Common myeloid progenitor, CD34-positive (primary cell): ENCODE measurements around the gene EPB41.
A peak's percentile ranks its signal among the peaks of the same experiment; 100 is the strongest.
"Not testable (repeated sequence)": the region's sequence is repeated elsewhere in the genome, so short reads cannot be mapped to it uniquely, and the experiment has no call there.

Experiments
- CTCF ChIA-PET: fragments of 350-600 bp; sonication (Branson Sonifier 250); formaldehyde crosslinking; loops from one replicate; lab custom pipeline; 2021; ENCODE audit warnings: antibody characterized with exemption; lab: Charles Lee
- POLR2A ChIA-PET: fragments of 350-600 bp; sonication (Branson Sonifier 250); formaldehyde crosslinking; loops from one replicate; lab custom pipeline; 2021; ENCODE audit warnings: antibody characterized with exemption; lab: Charles Lee
- DNase-seq, 3 donors: peaks; one replicate each; pipeline versions ENCODE4 v3.0.0 to v3.0.0-alpha.2; 2013
- H3K27ac ChIP-seq, 2 experiments: 1 replicate in 1 of 2; 2 replicates in 1 of 2; pipeline ENCODE4 v1.7.0; 2013; ENCODE audit warnings: inconsistent platforms in 2 of 2, low read length in 2 of 2, mild to moderate bottlenecking in 2 of 2, low read depth in 1 of 2, moderate library complexity in 1 of 2; ENCODE audit not compliant: severe bottlenecking in 2 of 2, insufficient read depth in 1 of 2, poor library complexity in 1 of 2
- H3K27me3 ChIP-seq, 5 experiments: replicated peaks in 2 of 5; 1 replicate in 3 of 5; 2 replicates in 2 of 5; pipeline versions ENCODE4 v1.6.1 to v1.7.0; 2013; ENCODE audit warnings: low read length in 4 of 5, mild to moderate bottlenecking in 2 of 5, moderate library complexity in 2 of 5, inconsistent platforms in 1 of 5; ENCODE audit not compliant: insufficient read depth in 5 of 5, control insufficient read depth in 4 of 5
- H3K36me3 ChIP-seq, 4 experiments: 1 replicate in 2 of 4; 2 replicates in 2 of 4; pipeline versions ENCODE4 v1.6.1 to v1.7.0; 2013; ENCODE audit warnings: low read length in 3 of 4, control low read depth in 1 of 4, mild to moderate bottlenecking in 1 of 4; ENCODE audit not compliant: control insufficient read depth in 4 of 4, insufficient read depth in 4 of 4
- H3K4me1 ChIP-seq, 4 experiments: 1 replicate in 3 of 4; 2 replicates in 1 of 4; pipeline versions ENCODE4 v1.6.1 to v1.7.1; 2013; ENCODE audit warnings: low read length in 3 of 4, mild to moderate bottlenecking in 3 of 4, control low read depth in 1 of 4, inconsistent platforms in 1 of 4, moderate library complexity in 1 of 4; ENCODE audit not compliant: control insufficient read depth in 4 of 4, insufficient read depth in 4 of 4; ENCODE audit errors: control extremely low read depth in 1 of 4
- H3K4me3 ChIP-seq, 7 experiments: 1 replicate in 4 of 7; 2 replicates in 3 of 7; pipeline versions ENCODE4 v1.5.1 to v1.7.0; 2013; ENCODE audit warnings: mild to moderate bottlenecking in 7 of 7, low read length in 6 of 7, moderate library complexity in 6 of 7, inconsistent platforms in 2 of 7, low read depth in 2 of 7, control low read depth in 1 of 7; ENCODE audit not compliant: insufficient read depth in 4 of 7, control insufficient read depth in 1 of 7; ENCODE audit errors: extremely low read depth in 1 of 7
- H3K9me3 ChIP-seq, 5 experiments: 1 replicate in 4 of 5; 2 replicates in 1 of 5; pipeline versions ENCODE4 v1.6.1 to v1.7.1; 2013; ENCODE audit warnings: low read length in 4 of 5, mild to moderate bottlenecking in 2 of 5, inconsistent platforms in 1 of 5, low read depth in 1 of 5, moderate library complexity in 1 of 5; ENCODE audit not compliant: control insufficient read depth in 4 of 5, insufficient read depth in 2 of 5; ENCODE audit errors: control extremely low read depth in 1 of 5
- whole genome bisulfite sequencing: methylation state at CpG from one replicate; pipeline ENCODE4 v1.1.5; 2013; ENCODE audit not compliant: insufficient coverage; 5-methylcytosine and 5-hydroxymethylcytosine counted together

The EPB41 gene

GRCh38 chr1:28875134-28875533 is 39.2 kb upstream of the EPB41 start:
- not testable (repeated sequence) for H3K9me3 ChIP-seq, H3K4me1 ChIP-seq, H3K27ac ChIP-seq, H3K36me3 ChIP-seq, H3K4me3 ChIP-seq, H3K27me3 ChIP-seq
- DNase-seq = peak in 2 of 3 donors; percentile 62 to 68
- WGBS = 11% methylated on average over 5 of the region's 5 CpGs
- ChIA-PET POLR2A (interaction anchor here (0.6 to 1.1 kb wide), 2 partner anchors 100 to 103 kb away, joined by 3 to 5 read pairs; no protein-coding TSS in a partner anchor), CTCF (interaction anchor here (1.4 to 13.4 kb wide), 4 partner anchors 82 to 234 kb away, joined by 3 to 300 read pairs (median 62); no protein-coding TSS in a partner anchor)

DNA sequence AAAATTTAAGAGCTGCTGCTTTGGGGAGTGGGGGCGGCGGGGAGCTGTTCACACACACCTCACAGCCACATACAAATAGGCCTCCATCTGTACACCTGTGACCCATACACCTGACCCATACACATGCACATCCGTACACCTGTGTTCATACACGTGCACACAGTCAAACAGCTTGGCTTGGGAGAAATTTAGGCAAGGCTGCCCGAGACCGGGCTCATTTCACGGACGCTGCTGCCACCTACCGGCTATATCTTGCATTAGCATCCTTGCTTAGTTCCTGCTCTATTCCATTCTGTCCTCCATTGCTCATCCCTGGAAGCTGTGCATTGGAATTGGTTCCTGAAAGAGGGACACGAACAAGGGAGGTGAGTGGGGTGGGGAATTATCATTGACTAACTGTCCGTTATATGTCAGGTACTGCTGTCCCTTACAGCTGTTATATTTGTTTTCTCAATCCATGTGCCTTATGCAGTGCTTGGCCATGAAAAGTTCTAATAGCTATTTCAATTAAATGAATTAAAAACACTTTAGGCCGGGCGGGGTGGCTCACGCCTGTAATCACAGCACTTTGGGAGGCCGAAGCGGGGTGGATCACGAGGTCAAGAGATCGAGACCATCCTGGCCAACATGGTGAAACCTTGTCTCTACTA is 37.1 kb upstream of the EPB41 start:
- Histone ChIP-seq H3K4me1 (peaks cover 0 to 9% (median 1%) of the 10 kb centered on the region in 4 experiments), H3K27me3 (no peaks in the 10 kb centered on the region), H3K27ac (no peak overlapping the region), H3K9me3 (no peaks in the 10 kb centered on the region), H3K4me3 (no peak overlapping the region), H3K36me3 (no peaks in the 10 kb centered on the region)
- ChIA-PET CTCF (interaction anchor here (0.6 to 13.4 kb wide), 37 partner anchors 9 to 1420 kb away, joined by 3 to 300 read pairs (median 5); partner anchors contain the start of genes TAF12 and YTHDF2), POLR2A (interaction anchor here (0.5 to 1.1 kb wide), 6 partner anchors 90 to 407 kb away, joined by 3 to 8 read pairs (median 4); partner anchors contain the start of genes RCC1 and RNU11)
- 31% methylated on average over 16 of the region's 18 CpGs for WGBS
- DNase-seq = peak; percentile 65 to 78 (median 73)

DNA sequence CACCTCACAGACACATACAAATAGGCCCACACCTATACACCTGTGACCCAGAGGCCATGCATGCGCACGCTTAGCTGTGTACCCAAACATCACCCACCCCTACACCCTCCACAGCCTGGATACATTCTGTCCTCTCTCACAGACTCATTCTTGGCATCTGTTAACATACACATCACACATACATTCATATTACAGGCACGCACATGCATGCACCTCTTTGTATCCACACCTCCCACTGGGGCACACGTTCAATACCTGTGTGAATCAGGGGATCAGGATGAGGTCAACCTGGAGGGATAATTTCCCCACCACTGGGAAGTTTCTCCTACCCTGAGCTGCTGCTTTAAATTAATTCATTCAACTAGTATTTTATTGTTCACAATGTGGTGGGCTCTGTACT is 35.6 kb upstream of the EPB41 start:
- POLR2A ChIA-PET = no interaction called here
- DNase-seq = no peak
- H3K27me3 ChIP-seq = no peaks in the 10 kb centered on the region
- no peaks in the 10 kb centered on the region for H3K36me3 ChIP-seq
- no peak overlapping the region for H3K4me3 ChIP-seq
- CTCF ChIA-PET = interaction anchor here (1.1 to 13.4 kb wide), 9 partner anchors 9 to 356 kb away, joined by 3 to 300 read pairs (median 6); partner anchors contain the start of gene YTHDF2
- H3K4me1 ChIP-seq = peaks cover 0 to 18% (median 9%) of the 10 kb centered on the region in 4 experiments
- H3K9me3 ChIP-seq = no peaks in the 10 kb centered on the region
- H3K27ac ChIP-seq = no peak overlapping the region
- WGBS = 85% methylated on average over 4 of the region's 4 CpGs

DNA sequence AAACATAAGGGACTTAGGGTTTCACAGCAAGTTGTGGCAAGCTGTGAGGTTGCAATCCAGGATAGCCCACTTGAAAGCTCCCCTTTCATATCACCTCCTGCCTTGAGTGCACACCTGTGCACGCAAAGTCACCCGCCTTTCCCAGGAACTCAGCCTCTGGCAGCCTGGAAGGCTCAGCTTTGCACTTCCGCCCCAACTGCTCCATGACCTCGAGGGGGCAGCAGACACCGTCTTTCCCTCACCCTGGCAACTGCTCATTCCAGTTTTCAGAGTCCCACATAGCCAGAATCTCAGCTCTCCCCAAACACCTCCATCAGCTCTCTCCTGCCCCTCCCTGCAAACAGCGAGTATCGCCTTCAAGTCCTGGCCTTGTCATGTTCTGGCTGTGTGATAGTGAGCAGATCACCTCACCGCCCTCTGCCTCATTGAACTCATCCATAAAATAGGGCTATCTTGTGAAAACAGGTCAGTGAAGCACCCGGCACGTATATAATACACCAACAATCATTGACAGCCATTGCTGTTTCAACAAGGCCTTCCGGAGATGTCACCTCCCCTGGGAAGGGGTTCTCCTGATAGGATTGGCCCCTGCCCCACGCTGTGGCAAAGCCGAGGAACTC is 32.2 kb upstream of the EPB41 start:
- Histone ChIP-seq H3K4me1 (peaks cover 17 to 44% (median 37%) of the 10 kb centered on the region in 4 experiments), H3K36me3 (no peaks in the 10 kb centered on the region), H3K27ac (peak overlapping the region in 1 of 2 experiments; percentile 84), H3K4me3 (peak overlapping the region in 1 of 7 experiments; percentile 11), H3K27me3 (no peaks in the 10 kb centered on the region), H3K9me3 (no peaks in the 10 kb centered on the region)
- 57% methylated on average over 8 of the region's 13 CpGs for WGBS
- peak; percentile 84 to 91 (median 89) for DNase-seq
- ChIA-PET CTCF (interaction anchor here (0.6 to 13.4 kb wide), 21 partner anchors 15 to 320 kb away, joined by 3 to 300 read pairs (median 4); no protein-coding TSS in a partner anchor), POLR2A (interaction anchor here (0.7 kb wide), 1 partner anchor 152 kb away, joined by 3 read pairs; no protein-coding TSS in a partner anchor)

GRCh38 chr1:28883242-28883616 is 31.1 kb upstream of the EPB41 start:
- Histone ChIP-seq H3K36me3 (no peaks in the 10 kb centered on the region), H3K27me3 (no peaks in the 10 kb centered on the region), H3K9me3 (no peaks in the 10 kb centered on the region), H3K4me1 (peaks cover 17 to 51% (median 45%) of the 10 kb centered on the region in 4 experiments), H3K4me3 (peak overlapping the region in 1 of 7 experiments; percentile 59), H3K27ac (peak overlapping the region in 1 of 2 experiments; percentile 84)
- POLR2A ChIA-PET = interaction anchor here (1.7 to 2.0 kb wide), 3 partner anchors 31 to 235 kb away, joined by 7 to 12 read pairs (median 12); partner anchors contain the start of genes EPB41 and RNU11
- CTCF ChIA-PET = interaction anchor here (1.1 to 13.4 kb wide), 6 partner anchors 27 to 319 kb away, joined by 3 to 300 read pairs (median 5); no protein-coding TSS in a partner anchor
- WGBS = 100% methylated on average over 1 of the region's 1 CpG
- no peak for DNase-seq

DNA sequence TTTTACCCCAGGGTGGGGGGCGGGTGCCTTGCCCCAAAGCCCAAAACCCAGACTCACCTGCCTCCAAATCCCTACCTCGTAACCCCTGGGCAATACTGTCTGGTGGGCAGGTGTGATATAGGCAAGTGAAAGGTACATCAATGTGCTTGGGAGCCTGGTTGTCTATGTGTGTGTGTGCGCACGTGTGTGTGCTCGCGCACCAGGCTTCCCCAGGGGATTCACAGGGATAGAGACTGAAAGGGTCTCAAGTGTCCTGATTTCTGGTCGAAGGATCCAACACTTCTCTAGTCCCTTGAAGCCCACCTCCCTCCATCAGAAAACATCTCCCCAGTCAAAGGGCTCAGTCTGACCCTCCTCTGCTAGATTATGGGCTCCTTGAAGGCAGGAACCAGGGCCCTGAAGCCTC is 28.9 kb upstream of the EPB41 start:
- peak in 1 of 3 donors; percentile 31 for DNase-seq
- Histone ChIP-seq H3K4me3 (peak overlapping the region in 2 of 7 experiments; percentile 13 to 40), H3K27ac (peak overlapping the region in 1 of 2 experiments; percentile 69), H3K27me3 (no peaks in the 10 kb centered on the region), H3K9me3 (no peaks in the 10 kb centered on the region), H3K36me3 (peaks cover 0 to 11% (median under 1%) of the 10 kb centered on the region in 4 experiments), H3K4me1 (peaks cover 17 to 59% (median 48%) of the 10 kb centered on the region in 4 experiments)
- POLR2A ChIA-PET = interaction anchor here (0.6 to 2.0 kb wide), 8 partner anchors 10 to 312 kb away, joined by 3 to 12 read pairs (median 4); partner anchors contain the start of genes RNU11 and YTHDF2
- WGBS = no CpG with 5 or more reads among the region's 7 CpGs
- CTCF ChIA-PET = interaction anchor here (0.6 to 13.4 kb wide), 9 partner anchors 9 to 317 kb away, joined by 3 to 300 read pairs (median 4); no protein-coding TSS in a partner anchor
